Esophagus squamous epithelium (tissue), 5 donors: Measurements from ENCODE around the gene TPX2. TPM values are rescaled to one million over a fixed set of nuclear protein-coding genes. Genes with fewer than 3 reads are reported as not detected.

Experiments used
- DNase-seq: peaks from one replicate; lab custom pipeline; 2025; lab: John Stamatoyannopoulos, UW
- H3K27ac ChIP-seq, 4 donors: fragments of 200-600 bp; sonication (generic); one replicate each; pipeline ENCODE4 v1.5.1; 2016 to 2019; ENCODE audit warnings: mild to moderate bottlenecking in 1 of 4
- H3K27me3 ChIP-seq, 4 donors: fragments of 200-600 bp; sonication (generic); 1 replicate in 3 of 4; 2 replicates in 1 of 4; pipeline versions ENCODE4 v1.5.1 to v1.6.0; 2017 to 2021; ENCODE audit warnings: antibody characterized with exemption in 1 of 4
- H3K36me3 ChIP-seq, 3 donors: fragments of 200-600 bp; sonication (generic); one replicate each; pipeline ENCODE4 v1.5.1; 2016 to 2019
- H3K4me1 ChIP-seq, 3 donors: fragments of 200-600 bp; sonication (generic); one replicate each; pipeline ENCODE4 v1.5.1; 2017 to 2019
- H3K4me3 ChIP-seq, 4 donors: fragments of 200-600 bp; sonication (generic); 1 replicate in 3 of 4; 2 replicates in 1 of 4; pipeline ENCODE4 v1.5.1; 2016 to 2019; ENCODE audit warnings: mild to moderate bottlenecking in 2 of 4, moderate library complexity in 1 of 4
- H3K9me3 ChIP-seq, 3 donors: fragments of 200-600 bp; sonication (generic); one replicate each; pipeline ENCODE4 v1.5.1; 2016 to 2019
- CTCF ChIP-seq, 6 experiments: fragments of 450-650 bp in 4 of 6; fragments of 200-600 bp in 2 of 6; sonication (generic) in 2 of 6; IDR thresholded peaks; one replicate each; pipeline ENCODE4 v1.5.1; 2016 to 2019; ENCODE audit warnings: antibody characterized with exemption in 6 of 6, mild to moderate bottlenecking in 4 of 6, moderate library complexity in 4 of 6
- POLR2A ChIP-seq, 4 donors: fragments of 450-650 bp; IDR thresholded peaks; one replicate each; pipeline ENCODE4 v1.6.1; 2017; ENCODE audit warnings: antibody characterized with exemption in 4 of 4, mild to moderate bottlenecking in 4 of 4, moderate library complexity in 3 of 4
- WGBS, 2 donors: methylation state at CpG; one replicate each; pipeline ENCODE4 v1.1.5; 2018; 5-methylcytosine and 5-hydroxymethylcytosine counted together
- intact Hi-C: fragments of 100-400 bp; cut with DNase I; formaldehyde crosslinking; loops from one replicate; pipeline ENCODE4 v1.15.0; 2022
- total RNA-seq, 4 donors: library from RNA; depleted of rRNA; stranded (reverse); fragments of >200 nt; gene quantifications; one replicate each; pipeline ENCODE4 v1.1.0, GENCODE V29; 2016
- donor health status: DM: yes; HTN: yes; CAD: no.

TPX2 gene
- total RNA-seq, 4 donors from 2014 or later: 11.4 to 47.1 (median 18.2) TPM

GRCh38 chr20:31715766-31716165, 23.3 kb upstream of the TPX2 start:
- peaks cover 86 to 100% (median 86%) of the 10 kb centered on the region in 3 donors for H3K4me1 ChIP-seq
- peak overlapping the region in 1 of 4 donors; percentile 49 for H3K4me3 ChIP-seq
- no peaks in the 10 kb centered on the region for H3K27me3 ChIP-seq
- H3K27ac ChIP-seq: peak overlapping the region; percentile 57 to 98 (median 86)
- WGBS, 2 donors: 52 to 58% methylated on average over 3 of the region's 3 CpGs
- peaks cover 0 to 38% (median 0%) of the 10 kb centered on the region in 3 donors for H3K36me3 ChIP-seq
- H3K9me3 ChIP-seq: no peaks in the 10 kb centered on the region
- intact Hi-C loops: no loop called here
- no peak for DNase-seq
- TF ChIP-seq CTCF (IDR thresholded peaks at IDR 0.05) (no peak), POLR2A (IDR thresholded peaks at IDR 0.05) (no peak)

- H3K27ac ChIP-seq: peak overlapping the region; percentile 57 to 98 (median 86)
- H3K36me3 ChIP-seq: peaks cover 0 to 38% (median 4%) of the 10 kb centered on the region in 3 donors
- H3K27me3 ChIP-seq: no peaks in the 10 kb centered on the region
- intact Hi-C loops: no loop called here
- peak overlapping the region in 3 of 4 donors; percentile 9 to 68 (median 49) for H3K4me3 ChIP-seq
- DNase-seq: no peak
- 35 to 42% methylated on average over 1 of the region's 1 CpG for WGBS, 2 donors
- peaks cover 84 to 100% (median 84%) of the 10 kb centered on the region in 3 donors for H3K4me1 ChIP-seq
- H3K9me3 ChIP-seq: no peaks in the 10 kb centered on the region
- TF ChIP-seq POLR2A (IDR thresholded peaks at IDR 0.05): no peak
- TF ChIP-seq CTCF (IDR thresholded peaks at IDR 0.05): no peak
These were observed 22.7 kb upstream of the TPX2 start for GRCh38 chr20:31716351-31716750.

GRCh38 chr20:31716818-31717477, 22.1 kb upstream of the TPX2 start:
- no peak for TF ChIP-seq POLR2A (IDR thresholded peaks at IDR 0.05)
- no peak for TF ChIP-seq CTCF (IDR thresholded peaks at IDR 0.05)
- H3K4me1 ChIP-seq: peaks cover 84 to 100% (median 84%) of the 10 kb centered on the region in 3 donors
- no peak for DNase-seq
- H3K9me3 ChIP-seq: no peaks in the 10 kb centered on the region
- H3K36me3 ChIP-seq: peaks cover 0 to 38% (median 4%) of the 10 kb centered on the region in 3 donors
- intact Hi-C loops: no loop called here
- H3K4me3 ChIP-seq: peak overlapping the region in 3 of 4 donors; percentile 9 to 68 (median 49)
- peak overlapping the region; percentile 57 to 98 (median 86) for H3K27ac ChIP-seq
- WGBS, 2 donors: 64 to 68% methylated on average over 4 to 5 of the region's 5 CpGs
- no peaks in the 10 kb centered on the region for H3K27me3 ChIP-seq

GRCh38 chr20:31717478-31718201, 21.4 kb upstream of the TPX2 start:
- H3K27me3 ChIP-seq: no peaks in the 10 kb centered on the region
- DNase-seq: no peak
- 35 to 76% methylated on average over 2 to 6 of the region's 6 CpGs for WGBS, 2 donors
- H3K9me3 ChIP-seq: no peaks in the 10 kb centered on the region
- peak overlapping the region; percentile 57 to 98 (median 86) for H3K27ac ChIP-seq
- H3K36me3 ChIP-seq: peaks cover 0 to 38% (median 4%) of the 10 kb centered on the region in 3 donors
- H3K4me1 ChIP-seq: peaks cover 79 to 99% (median 80%) of the 10 kb centered on the region in 3 donors
- intact Hi-C loops: no loop called here
- H3K4me3 ChIP-seq: peak overlapping the region in 3 of 4 donors; percentile 9 to 68 (median 49)
- TF ChIP-seq POLR2A (IDR thresholded peaks at IDR 0.05): no peak
- TF ChIP-seq CTCF (IDR thresholded peaks at IDR 0.05): no peak
